Breast epithelium (tissue), 3 donors: ENCODE measurements around the gene PIM2.

Source experiments
- POLR2A ChIP-seq: fragments of 450-650 bp; IDR thresholded peaks from one replicate; pipeline ENCODE4 v1.6.1; 2016; ENCODE audit warnings: antibody characterized with exemption, mild to moderate bottlenecking, moderate library complexity
- POLR2AphosphoS5 ChIP-seq, 3 donors: sonication (generic); formaldehyde crosslinking; IDR thresholded peaks; one replicate each; pipeline ENCODE4 v1.6.1; 2017; ENCODE audit warnings: antibody characterized with exemption in 3 of 3
- TF ChIP-seq, protein P1 (sequence below), 3 donors: fragments of 450-650 bp; IDR thresholded peaks; one replicate each; pipeline ENCODE4 v1.5.1; 2016 to 2017; ENCODE audit warnings: antibody characterized with exemption in 3 of 3, mild to moderate bottlenecking in 3 of 3, moderate library complexity in 3 of 3

DNA sequence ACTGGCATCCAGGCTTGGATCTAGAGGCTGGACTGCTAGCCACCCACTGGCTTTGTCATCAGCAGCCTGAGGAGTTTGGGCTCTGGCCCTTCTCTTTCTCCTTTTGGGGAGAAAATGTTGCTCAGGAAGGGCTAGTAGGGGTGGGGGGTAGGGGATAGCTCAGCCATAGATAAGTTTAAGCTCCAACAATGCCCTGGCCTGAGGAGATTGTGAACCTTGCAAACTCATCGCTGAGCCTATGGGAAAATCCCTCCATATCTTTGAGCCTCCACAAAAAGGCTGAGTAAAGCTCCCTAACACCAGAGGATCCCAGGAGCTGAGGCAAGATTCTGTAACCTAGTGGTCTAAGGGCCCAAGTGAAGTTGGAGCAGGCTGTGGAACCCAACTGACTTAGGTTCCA, 29.8 kb upstream of the PIM2 start:
- no peak for TF ChIP-seq POLR2A
- TF ChIP-seq, protein P1, sequence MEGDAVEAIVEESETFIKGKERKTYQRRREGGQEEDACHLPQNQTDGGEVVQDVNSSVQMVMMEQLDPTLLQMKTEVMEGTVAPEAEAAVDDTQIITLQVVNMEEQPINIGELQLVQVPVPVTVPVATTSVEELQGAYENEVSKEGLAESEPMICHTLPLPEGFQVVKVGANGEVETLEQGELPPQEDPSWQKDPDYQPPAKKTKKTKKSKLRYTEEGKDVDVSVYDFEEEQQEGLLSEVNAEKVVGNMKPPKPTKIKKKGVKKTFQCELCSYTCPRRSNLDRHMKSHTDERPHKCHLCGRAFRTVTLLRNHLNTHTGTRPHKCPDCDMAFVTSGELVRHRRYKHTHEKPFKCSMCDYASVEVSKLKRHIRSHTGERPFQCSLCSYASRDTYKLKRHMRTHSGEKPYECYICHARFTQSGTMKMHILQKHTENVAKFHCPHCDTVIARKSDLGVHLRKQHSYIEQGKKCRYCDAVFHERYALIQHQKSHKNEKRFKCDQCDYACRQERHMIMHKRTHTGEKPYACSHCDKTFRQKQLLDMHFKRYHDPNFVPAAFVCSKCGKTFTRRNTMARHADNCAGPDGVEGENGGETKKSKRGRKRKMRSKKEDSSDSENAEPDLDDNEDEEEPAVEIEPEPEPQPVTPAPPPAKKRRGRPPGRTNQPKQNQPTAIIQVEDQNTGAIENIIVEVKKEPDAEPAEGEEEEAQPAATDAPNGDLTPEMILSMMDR (IDR thresholded peaks at IDR 0.05): no peak
- TF ChIP-seq POLR2AphosphoS5 (IDR thresholded peaks at IDR 0.05): no peak
